HepG2 (cell line): ENCODE results near the gene IQCE.

Experiments
- FUBP1 ChIP-seq: sonication (generic); formaldehyde crosslinking; IDR thresholded peaks from 2 replicates; pipeline ENCODE4 v1.5.1; 2020; ENCODE audit warnings: missing genetic modification reagents, mild to moderate bottlenecking, borderline replicate concordance
- KAT8 ChIP-seq: IDR thresholded peaks from 2 replicates; pipeline ENCODE4 v1.6.1; 2016; ENCODE audit warnings: missing genetic modification reagents, missing compliant biosample characterization

- no peak for TF ChIP-seq FUBP1
- no peak for TF ChIP-seq KAT8 (CRISPR knock-in tag)
These were observed 102.3 kb downstream of the IQCE start for GRCh38 chr7:2661096-2661449.
